Prostate gland (tissue), 2 donors: Measurements from ENCODE around the gene ATMIN. TPM values are rescaled to one million over a fixed set of nuclear protein-coding genes. Genes with fewer than 3 reads are reported as not detected.
A peak's percentile ranks its signal among the peaks of the same experiment; 100 is the strongest.

ENCODE experiments used
- DNase-seq: peaks from one replicate; pipeline ENCODE4 v3.0.0-alpha.2; 2019; ENCODE audit warnings: low spot score
- H3K27ac ChIP-seq, 2 donors: fragments of 200-600 bp; sonication (generic); 2 replicates each; pipeline ENCODE4 v1.5.1; 2017 to 2019
- H3K27me3 ChIP-seq: fragments of 200-600 bp; sonication (generic); replicated peaks from 2 replicates; pipeline ENCODE4 v1.5.1; 2019; ENCODE audit not compliant: insufficient read depth
- H3K36me3 ChIP-seq, 2 donors: fragments of 200-600 bp; sonication (generic); 1 replicate in 1 of 2; 2 replicates in 1 of 2; pipeline versions ENCODE4 v1.5.1 to v1.8.1; 2017 to 2019
- H3K4me1 ChIP-seq: fragments of 200-600 bp; sonication (generic); replicated peaks from 2 replicates; pipeline ENCODE4 v1.5.1; 2019
- H3K4me3 ChIP-seq, 2 donors: fragments of 200-600 bp; sonication (generic); 2 replicates each; pipeline ENCODE4 v1.5.1; 2017 to 2019
- H3K9me3 ChIP-seq: fragments of 200-600 bp; sonication (generic); 2 replicates; pipeline ENCODE4 v1.5.1; 2017
- POLR2A ChIP-seq: fragments of 450-650 bp; IDR thresholded peaks from one replicate; pipeline ENCODE4 v1.6.1; 2016; ENCODE audit warnings: antibody characterized with exemption, mild to moderate bottlenecking
- POLR2AphosphoS5 ChIP-seq: sonication (generic); formaldehyde crosslinking; IDR thresholded peaks from one replicate; pipeline ENCODE4 v1.6.1; 2017; ENCODE audit warnings: antibody characterized with exemption
- WGBS: methylation state at CpG from one replicate; pipeline ENCODE4 v1.1.5; 2018; 5-methylcytosine and 5-hydroxymethylcytosine counted together
- intact Hi-C: fragments of 100-400 bp; cut with DNase I; formaldehyde crosslinking; loops from one replicate; pipeline ENCODE4 v1.14.2; 2022
- total RNA-seq, 2 donors: library from RNA; depleted of rRNA; stranded (reverse); fragments of >200 nt; gene quantifications; one replicate each; pipeline ENCODE4 v1.1.0, GENCODE V29; 2016
- TF ChIP-seq, protein P1 (sequence below), 4 experiments: fragments of 200-600 bp in 2 of 4; fragments of 450-650 bp in 2 of 4; sonication (generic) in 2 of 4; IDR thresholded peaks; 1 replicate in 3 of 4; 2 replicates in 1 of 4; pipeline ENCODE4 v1.5.1; 2016 to 2019; ENCODE audit warnings: antibody characterized with exemption in 4 of 4, mild to moderate bottlenecking in 2 of 4, moderate library complexity in 2 of 4

Gene ATMIN
- total RNA-seq, 2 donors from 2014 or later = 47.1 to 62.4 TPM

DNA sequence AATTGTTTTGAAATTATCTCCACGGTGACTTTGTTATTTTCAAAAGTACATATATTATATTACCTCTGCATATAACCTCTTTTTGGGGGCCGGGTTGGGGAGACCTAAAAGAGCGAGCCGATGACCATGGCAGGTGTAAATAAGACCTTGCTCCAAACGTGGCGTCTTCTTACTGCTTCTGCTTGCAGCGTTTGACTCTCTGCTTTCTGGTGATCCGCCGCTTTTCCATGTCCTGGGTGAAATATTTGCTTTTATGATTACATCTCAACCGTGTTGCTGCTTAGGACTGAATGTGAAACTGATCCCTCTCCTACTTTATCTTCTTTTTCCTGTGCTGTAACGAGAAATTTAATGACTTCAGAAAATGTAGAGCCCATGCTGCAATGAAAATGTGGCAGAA, 18.1 kb downstream of the ATMIN start:
- DNase-seq = no peak
- Histone ChIP-seq H3K9me3 (no peaks in the 10 kb centered on the region), H3K4me1 (no peaks in the 10 kb centered on the region), H3K27me3 (no peaks in the 10 kb centered on the region), H3K36me3 (no peaks in the 10 kb centered on the region), H3K27ac (no peak overlapping the region), H3K4me3 (no peak overlapping the region)
- intact Hi-C loops = no loop called here
- no peak for TF ChIP-seq POLR2AphosphoS5
- TF ChIP-seq, protein P1, sequence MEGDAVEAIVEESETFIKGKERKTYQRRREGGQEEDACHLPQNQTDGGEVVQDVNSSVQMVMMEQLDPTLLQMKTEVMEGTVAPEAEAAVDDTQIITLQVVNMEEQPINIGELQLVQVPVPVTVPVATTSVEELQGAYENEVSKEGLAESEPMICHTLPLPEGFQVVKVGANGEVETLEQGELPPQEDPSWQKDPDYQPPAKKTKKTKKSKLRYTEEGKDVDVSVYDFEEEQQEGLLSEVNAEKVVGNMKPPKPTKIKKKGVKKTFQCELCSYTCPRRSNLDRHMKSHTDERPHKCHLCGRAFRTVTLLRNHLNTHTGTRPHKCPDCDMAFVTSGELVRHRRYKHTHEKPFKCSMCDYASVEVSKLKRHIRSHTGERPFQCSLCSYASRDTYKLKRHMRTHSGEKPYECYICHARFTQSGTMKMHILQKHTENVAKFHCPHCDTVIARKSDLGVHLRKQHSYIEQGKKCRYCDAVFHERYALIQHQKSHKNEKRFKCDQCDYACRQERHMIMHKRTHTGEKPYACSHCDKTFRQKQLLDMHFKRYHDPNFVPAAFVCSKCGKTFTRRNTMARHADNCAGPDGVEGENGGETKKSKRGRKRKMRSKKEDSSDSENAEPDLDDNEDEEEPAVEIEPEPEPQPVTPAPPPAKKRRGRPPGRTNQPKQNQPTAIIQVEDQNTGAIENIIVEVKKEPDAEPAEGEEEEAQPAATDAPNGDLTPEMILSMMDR (IDR thresholded peaks at IDR 0.05) = no peak
- TF ChIP-seq POLR2A = no peak
- WGBS = 55% methylated on average over 11 of the region's 11 CpGs

DNA sequence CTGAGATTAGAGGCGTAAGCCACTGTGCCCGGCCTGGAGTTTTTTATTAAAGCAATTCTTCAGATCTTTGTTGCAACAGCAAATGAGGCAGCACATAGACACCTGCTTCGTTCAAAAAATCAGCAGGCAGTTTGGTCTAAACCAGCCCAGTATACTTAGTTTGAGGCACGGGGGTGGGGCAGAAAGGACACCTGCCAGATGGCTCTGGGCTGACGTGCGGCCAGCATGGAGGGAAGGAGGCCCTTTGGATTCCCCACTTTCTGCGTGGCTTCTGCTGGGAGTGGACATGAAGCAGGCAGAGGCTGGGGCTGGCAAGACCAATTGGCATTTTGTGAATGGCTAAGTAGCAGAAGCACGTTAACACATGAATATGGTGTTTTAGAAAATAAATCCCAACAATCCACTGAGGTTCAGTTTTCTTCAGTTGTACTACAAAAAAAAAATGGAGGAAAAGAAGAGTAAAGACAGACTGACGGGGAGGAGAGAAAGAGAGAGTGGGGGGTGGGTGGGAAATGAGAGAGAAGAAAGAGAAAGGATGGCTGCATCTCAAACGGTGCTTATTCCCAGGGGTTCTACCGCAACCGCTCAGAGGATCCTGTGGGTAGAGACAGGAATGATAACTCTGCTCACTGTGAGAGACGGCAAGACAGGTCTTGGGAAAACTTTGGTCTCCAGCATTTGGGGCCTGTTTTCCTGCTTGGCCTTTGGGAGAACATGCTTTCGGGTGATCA, 25.1 kb downstream of the ATMIN start:
- no peak for DNase-seq
- 88% methylated on average over 14 of the region's 14 CpGs for WGBS
- no peak for TF ChIP-seq POLR2AphosphoS5
- TF ChIP-seq POLR2A = no peak
- TF ChIP-seq, protein P1 (IDR thresholded peaks at IDR 0.05) = no peak
- no peak overlapping the region for H3K27ac ChIP-seq
- no peak overlapping the region for H3K4me3 ChIP-seq
- H3K36me3 ChIP-seq = no peaks in the 10 kb centered on the region
- no peaks in the 10 kb centered on the region for H3K9me3 ChIP-seq
- no peaks in the 10 kb centered on the region for H3K4me1 ChIP-seq
- intact Hi-C loops = no loop called here
- no peaks in the 10 kb centered on the region for H3K27me3 ChIP-seq

DNA sequence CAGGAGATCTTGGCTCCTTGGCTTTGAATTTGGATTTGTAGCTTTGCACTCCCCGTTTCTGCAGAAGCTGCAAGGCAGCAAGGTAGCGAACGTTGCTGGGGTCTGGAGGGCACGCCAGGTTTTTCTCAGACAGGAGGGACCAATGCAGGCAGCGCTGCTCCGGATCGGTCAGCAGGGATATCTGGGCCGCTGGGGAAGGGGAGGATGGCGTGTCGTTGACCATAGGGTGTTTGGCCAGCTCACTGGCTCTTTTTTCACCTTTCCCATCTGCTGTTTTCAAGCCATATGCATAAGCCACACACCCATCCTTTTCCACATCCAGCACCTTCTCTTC, 25.6 kb downstream of the ATMIN start:
- DNase-seq = no peak
- no peak overlapping the region for H3K4me3 ChIP-seq
- no peak overlapping the region for H3K27ac ChIP-seq
- no peaks in the 10 kb centered on the region for H3K27me3 ChIP-seq
- TF ChIP-seq, protein P1 (IDR thresholded peaks at IDR 0.05) = no peak
- TF ChIP-seq POLR2AphosphoS5 (no peak), POLR2A (no peak)
- H3K9me3 ChIP-seq = no peaks in the 10 kb centered on the region
- intact Hi-C loops = no loop called here
- H3K4me1 ChIP-seq = no peaks in the 10 kb centered on the region
- H3K36me3 ChIP-seq = no peaks in the 10 kb centered on the region
- WGBS = 87% methylated on average over 10 of the region's 10 CpGs

DNA sequence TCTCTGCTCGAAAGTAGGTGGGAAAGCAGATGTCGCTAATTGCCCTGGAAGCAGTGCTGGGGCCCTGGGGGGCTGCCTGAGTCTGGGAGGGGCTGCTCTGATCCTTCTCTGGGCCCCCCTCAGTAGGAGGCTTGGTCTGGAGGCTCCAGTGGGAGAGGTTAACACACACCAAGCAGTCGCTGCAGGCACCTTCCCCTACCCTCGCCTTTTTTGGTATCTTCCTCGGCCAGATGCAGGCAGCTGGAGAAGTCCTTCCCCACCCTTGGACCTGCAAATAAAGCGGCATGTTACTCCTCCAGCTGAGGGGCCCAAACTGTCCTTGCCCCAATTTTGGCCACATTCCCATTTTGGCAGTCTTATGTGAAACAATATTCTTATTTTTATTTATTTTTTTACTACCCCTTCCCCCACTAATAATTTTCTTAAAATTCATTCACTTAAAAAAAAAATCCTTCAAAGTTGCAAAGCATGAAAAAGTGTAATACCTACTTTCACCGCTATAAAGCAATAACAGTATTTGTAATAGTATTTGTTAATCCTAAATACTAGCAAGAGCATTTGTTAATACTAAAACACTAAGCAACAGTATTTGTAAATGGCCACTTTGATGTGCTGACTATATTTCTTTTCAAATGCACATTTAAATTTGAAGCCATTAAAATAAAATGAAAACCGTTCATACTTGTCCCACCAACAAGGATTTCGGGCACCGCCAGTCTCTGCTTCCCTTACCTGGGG, 26.4 kb downstream of the ATMIN start:
- no peak overlapping the region for H3K27ac ChIP-seq
- DNase-seq = no peak
- 90% methylated on average over 10 of the region's 10 CpGs for WGBS
- intact Hi-C loops = no loop called here
- no peaks in the 10 kb centered on the region for H3K36me3 ChIP-seq
- H3K4me3 ChIP-seq = no peak overlapping the region
- H3K27me3 ChIP-seq = no peaks in the 10 kb centered on the region
- H3K4me1 ChIP-seq = no peaks in the 10 kb centered on the region
- H3K9me3 ChIP-seq = no peaks in the 10 kb centered on the region
- no peak for TF ChIP-seq POLR2A
- no peak for TF ChIP-seq POLR2AphosphoS5
- TF ChIP-seq, protein P1 (IDR thresholded peaks at IDR 0.05) = no peak

DNA sequence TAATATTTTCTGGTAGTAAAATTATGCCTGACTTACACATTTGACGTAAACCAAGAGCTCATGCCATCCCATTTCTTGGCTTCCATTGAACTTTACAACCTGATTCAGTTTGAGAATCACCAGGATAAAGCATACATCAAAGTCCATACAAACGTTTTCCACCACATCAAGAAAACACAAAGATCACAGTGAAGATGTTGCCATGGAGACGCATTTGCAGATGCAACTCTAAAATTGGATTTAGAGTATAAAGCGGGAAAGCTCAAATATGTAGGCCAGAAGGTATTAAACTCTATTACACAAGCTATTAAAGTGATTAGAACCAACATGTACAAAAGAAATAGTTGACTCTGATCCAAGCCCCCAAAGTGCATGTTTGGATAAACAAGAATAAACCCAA, 31.0 kb downstream of the ATMIN start:
- Histone ChIP-seq H3K27me3 (no peaks in the 10 kb centered on the region), H3K9me3 (no peaks in the 10 kb centered on the region), H3K36me3 (no peaks in the 10 kb centered on the region), H3K4me3 (no peak overlapping the region), H3K4me1 (no peaks in the 10 kb centered on the region), H3K27ac (peak overlapping the region; percentile 13 to 59)
- TF ChIP-seq, protein P1 (IDR thresholded peaks at IDR 0.05) = no peak
- TF ChIP-seq POLR2AphosphoS5 (no peak), POLR2A (no peak)
- intact Hi-C loops = no loop called here
- no peak for DNase-seq
- 45% methylated on average over 4 of the region's 4 CpGs for WGBS
